ENCODE measurements around the gene DDX49.

Gene DDX49

DNA sequence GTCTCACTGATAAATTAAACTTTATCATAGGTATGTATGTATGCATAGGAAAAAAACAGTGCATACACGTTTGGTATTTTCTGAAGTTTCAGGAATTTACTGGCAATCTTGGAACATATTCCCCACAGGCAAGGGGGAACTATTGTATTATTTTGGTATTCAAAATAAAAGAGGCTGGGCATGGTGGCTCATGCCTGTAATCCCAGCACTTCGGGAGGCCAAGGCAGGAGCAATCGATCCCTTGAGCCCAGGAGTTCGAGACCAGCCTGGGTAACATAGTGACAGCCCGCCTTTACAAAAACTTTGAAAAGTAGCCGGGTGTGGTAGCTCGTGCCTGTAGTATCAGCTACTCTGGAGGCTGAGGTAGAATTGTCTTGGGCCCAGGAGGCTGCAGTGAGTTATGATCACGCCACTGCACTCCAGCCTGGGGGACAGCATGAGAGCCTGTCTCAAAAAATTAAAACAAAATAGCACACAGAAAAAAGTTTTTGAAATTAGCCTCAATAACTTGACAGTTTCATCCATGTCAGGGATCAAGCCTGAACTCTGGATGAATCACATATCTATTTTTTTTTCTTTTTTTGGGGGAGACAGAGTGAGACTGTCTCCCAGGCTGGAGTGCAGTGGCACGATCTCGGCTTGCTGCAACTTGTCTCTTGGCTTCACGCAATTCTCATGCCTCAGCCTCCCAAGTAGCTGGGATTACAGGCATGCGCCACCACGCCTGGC lies 50.6 kb downstream of the DDX49 start:
- DNase-seq (ENCODE audit: low read depth in 2 of 3, low spot score in 1 of 3) = no peak

DNA sequence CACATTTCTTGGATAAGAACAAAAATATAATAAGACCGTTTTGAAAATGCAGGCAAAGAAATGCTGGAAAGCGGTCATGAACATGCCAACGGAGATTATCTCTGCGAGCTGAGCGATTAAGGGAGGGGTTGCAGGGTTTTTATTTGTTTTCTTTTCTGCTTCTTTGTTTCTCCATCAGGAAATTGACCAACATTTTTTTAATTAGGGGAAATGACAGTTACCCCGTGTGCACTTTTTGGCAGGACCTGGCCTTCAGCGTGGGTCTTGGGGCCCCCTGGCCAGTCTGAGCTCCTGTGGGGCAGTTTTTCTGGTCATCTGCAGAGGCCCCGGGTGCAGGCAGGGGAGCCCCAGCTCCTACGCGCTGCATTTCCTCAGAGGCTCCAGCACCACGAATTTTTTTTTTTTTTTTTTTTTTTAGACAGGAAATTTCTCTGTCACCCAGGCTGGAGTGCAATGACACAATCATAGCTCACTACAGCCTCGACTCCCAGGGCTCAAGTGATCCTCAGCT lies 52.8 kb downstream of the DDX49 start:
- DNase-seq (ENCODE audit: low read depth in 2 of 3, low spot score in 1 of 3) = no peak

DNA sequence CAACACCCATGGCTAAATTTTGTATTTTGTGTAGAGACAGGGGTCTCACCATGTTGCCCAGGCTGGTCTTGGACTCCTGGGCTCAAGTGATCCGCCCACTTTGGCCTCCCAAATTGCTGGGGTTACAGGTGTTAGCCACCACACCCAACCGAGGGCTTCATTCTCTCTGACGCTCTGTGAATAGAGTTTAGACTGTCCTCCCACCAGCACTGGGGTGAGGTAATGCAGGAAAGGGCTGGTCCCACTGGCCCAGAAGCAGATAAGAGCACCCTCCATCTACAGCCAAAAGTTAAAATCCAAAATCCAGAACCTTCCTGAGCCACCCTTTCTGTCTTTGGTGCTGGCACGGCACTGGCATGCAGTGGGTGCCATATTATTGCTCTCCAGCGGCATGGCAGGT lies 53.3 kb downstream of the DDX49 start:
- DNase-seq (ENCODE audit: low read depth in 2 of 3, low spot score in 1 of 3) = no peak

DNA sequence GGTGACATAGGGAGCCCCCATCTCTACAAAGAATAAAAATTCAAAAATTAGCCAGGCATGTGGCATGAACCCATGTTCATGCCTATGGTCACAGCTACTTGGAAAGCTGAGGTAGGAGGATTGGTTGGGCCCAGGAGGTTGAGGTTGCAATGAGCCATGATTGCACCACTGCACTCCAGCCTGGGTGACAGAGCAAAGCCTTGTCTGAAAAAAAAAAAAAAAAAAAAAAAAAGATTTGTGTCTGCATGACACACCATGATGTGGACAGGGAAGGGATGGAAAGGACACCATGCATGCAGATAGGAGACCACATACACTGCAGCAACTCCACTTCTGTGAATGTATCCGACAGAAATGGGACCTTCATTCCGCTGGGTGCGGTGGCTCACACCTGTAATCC lies 55.5 kb downstream of the DDX49 start:
- DNase-seq (ENCODE audit: low read depth in 2 of 3, low spot score in 1 of 3) = no peak

DNA sequence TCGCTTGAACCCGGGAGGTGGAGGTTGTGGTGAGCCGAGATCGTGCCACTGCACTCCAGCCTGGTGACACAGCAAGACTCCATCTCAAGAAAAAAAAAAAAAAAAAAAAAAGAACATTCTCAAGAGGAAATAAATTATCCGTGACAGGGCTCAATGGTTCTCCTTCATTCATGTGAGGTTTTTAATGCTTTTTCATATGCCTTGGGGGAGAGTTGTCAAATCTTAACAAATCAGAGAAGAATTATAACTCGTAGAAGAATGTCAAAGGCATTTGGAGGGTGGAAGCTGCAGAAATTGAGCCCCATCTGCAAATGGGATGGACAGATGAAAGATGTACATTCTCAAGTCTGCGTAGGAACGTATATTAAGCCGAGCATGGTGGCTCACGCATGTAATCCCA lies 56.4 kb downstream of the DDX49 start:
- DNase-seq (ENCODE audit: low read depth in 2 of 3, low spot score in 1 of 3) = no peak

Data from stimulated activated CD4-positive, alpha-beta T cell treated with anti-CD3 and anti-CD28 coated beads, Interleukin-12 subunit alpha, Interleukin-12 subunit beta, amount 100 ng/mL, for 48 hours (primary cell).